Measurements from ENCODE around the gene YPEL2.

Gene YPEL2

GRCh38 chr17:59335685-59336084 is 4.2 kb downstream of the YPEL2 start:
- in situ Hi-C loops (cut with MboI; ENCODE audit: low sequenced_read_pairs, unreplicated experiment) = no loop called here
- TF ChIP-seq CTCF (IDR thresholded peaks at IDR 0.05; ENCODE audit: borderline replicate concordance, control extremely low read depth, extremely low read depth, insufficient read depth, missing control alignments) = no peak
- DNase-seq (ENCODE audit: low spot score) = no peak

- in situ Hi-C loops (cut with MboI; ENCODE audit: low sequenced_read_pairs, unreplicated experiment) = no loop called here
- no peak for DNase-seq (ENCODE audit: low spot score)
- TF ChIP-seq CTCF (IDR thresholded peaks at IDR 0.05; ENCODE audit: borderline replicate concordance, control extremely low read depth, extremely low read depth, insufficient read depth, missing control alignments) = no peak
These were observed 6.4 kb downstream of the YPEL2 start for GRCh38 chr17:59337741-59338299.

DNA sequence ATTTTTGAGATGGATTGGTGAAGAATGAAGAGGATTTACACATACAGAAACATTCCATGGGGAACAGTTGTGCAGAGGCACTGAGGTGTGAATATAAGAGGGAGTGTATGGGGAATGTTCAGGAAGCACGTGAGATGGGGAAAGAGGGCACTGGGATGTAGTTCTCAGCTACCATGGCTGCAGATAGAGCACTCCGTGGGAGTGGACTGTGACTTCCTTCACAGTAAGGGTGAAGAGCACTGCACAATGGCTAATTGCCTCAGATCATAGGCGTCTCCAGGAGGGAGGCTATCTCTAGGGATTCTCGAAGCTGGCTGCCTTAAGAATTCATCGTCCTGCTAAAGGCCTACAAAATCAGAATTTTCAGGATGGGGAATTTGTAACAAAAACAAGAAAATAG is 7.0 kb downstream of the YPEL2 start:
- no peak for TF ChIP-seq CTCF (IDR thresholded peaks at IDR 0.05; ENCODE audit: borderline replicate concordance, control extremely low read depth, extremely low read depth, insufficient read depth, missing control alignments)
- in situ Hi-C loops (cut with MboI; ENCODE audit: low sequenced_read_pairs, unreplicated experiment) = no loop called here
- no peak for DNase-seq (ENCODE audit: low spot score)

GRCh38 chr17:59341922-59342321 is 10.5 kb downstream of the YPEL2 start:
- no peak for DNase-seq (ENCODE audit: low spot score)
- in situ Hi-C loops (cut with MboI; ENCODE audit: low sequenced_read_pairs, unreplicated experiment) = no loop called here
- no peak for TF ChIP-seq CTCF (IDR thresholded peaks at IDR 0.05; ENCODE audit: borderline replicate concordance, control extremely low read depth, extremely low read depth, insufficient read depth, missing control alignments)

DNA sequence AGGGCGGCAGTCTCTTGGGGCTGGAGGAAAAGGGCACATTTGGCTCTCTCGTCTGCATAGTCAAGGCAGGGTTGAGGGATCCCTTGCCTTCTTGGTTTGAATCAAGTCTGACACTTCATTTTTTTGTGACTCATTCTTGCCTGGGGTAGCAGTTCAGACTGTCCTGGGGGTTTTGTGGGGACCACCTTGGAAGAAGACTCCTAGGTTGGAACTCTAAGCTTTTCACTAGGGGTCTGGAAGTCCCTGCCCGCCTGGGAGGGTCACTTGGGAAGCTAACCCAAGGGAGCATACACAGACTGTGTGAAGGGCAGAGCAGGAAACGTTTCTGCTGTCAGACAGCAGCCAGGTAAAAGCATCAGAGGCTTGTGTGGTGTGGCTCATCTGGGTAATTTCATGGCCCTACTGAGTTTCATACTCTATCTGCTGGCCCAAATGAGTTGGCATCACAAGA is 11.3 kb downstream of the YPEL2 start:
- in situ Hi-C loops (cut with MboI; ENCODE audit: low sequenced_read_pairs, unreplicated experiment) = no loop called here
- TF ChIP-seq CTCF (IDR thresholded peaks at IDR 0.05; ENCODE audit: borderline replicate concordance, control extremely low read depth, extremely low read depth, insufficient read depth, missing control alignments) = no peak
- no peak for DNase-seq (ENCODE audit: low spot score)

- in situ Hi-C loops (cut with MboI; ENCODE audit: low sequenced_read_pairs, unreplicated experiment) = no loop called here
- TF ChIP-seq CTCF (IDR thresholded peaks at IDR 0.05; ENCODE audit: borderline replicate concordance, control extremely low read depth, extremely low read depth, insufficient read depth, missing control alignments) = no peak
- no peak for DNase-seq (ENCODE audit: low spot score)
These were observed 14.0 kb downstream of the YPEL2 start for GRCh38 chr17:59345476-59345875.
